HepG2 (cell line): ENCODE measurements around the gene NARF. TPM values are rescaled to one million over a fixed set of nuclear protein-coding genes. Genes with fewer than 3 reads are reported as not detected.
A peak's percentile ranks its signal among the peaks of the same experiment; 100 is the strongest.

ENCODE experiments used
- ATF1 ChIP-seq: IDR thresholded peaks from 2 replicates; pipeline ENCODE4 v1.6.1; 2016; ENCODE audit warnings: mild to moderate bottlenecking, control low read depth
- BRD4 ChIP-seq: sonication (generic); formaldehyde crosslinking; IDR thresholded peaks from 2 replicates; pipeline ENCODE4 v1.4.0; 2020; ENCODE audit warnings: missing genetic modification reagents
- CHCHD3 ChIP-seq: sonication (generic); formaldehyde crosslinking; IDR thresholded peaks from 2 replicates; pipeline ENCODE4 v1.8.0; 2022; ENCODE audit warnings: mild to moderate bottlenecking, missing genetic modification reagents, moderate library complexity
- FOXK2 ChIP-seq: fragments of 450-650 bp; IDR thresholded peaks from 2 replicates; pipeline ENCODE4 v1.6.1; 2016
- ISX ChIP-seq: sonication (generic); formaldehyde crosslinking; conservative IDR thresholded peaks from 2 replicates; pipeline ENCODE4 v1.5.0; 2020; ENCODE audit warnings: missing genetic modification reagents
- MAFF ChIP-seq: IDR thresholded peaks from 2 replicates; pipeline ENCODE4 v1.6.1; 2011; ENCODE audit warnings: low read depth, low read length, improper control_type of control experiment
- MATR3 ChIP-seq: sonication (generic); formaldehyde crosslinking; IDR thresholded peaks from 2 replicates; pipeline ENCODE4 v1.4.0; 2020; ENCODE audit warnings: missing genetic modification reagents
- MEF2D ChIP-seq: sonication (generic); formaldehyde crosslinking; IDR thresholded peaks from 2 replicates; pipeline ENCODE4 v1.5.1; 2020; ENCODE audit warnings: mild to moderate bottlenecking, missing genetic modification reagents
- MLLT10 ChIP-seq: sonication (generic); formaldehyde crosslinking; IDR thresholded peaks from 2 replicates; pipeline ENCODE4 v1.4.0; 2020; ENCODE audit warnings: missing genetic modification reagents
- NCOR1 ChIP-seq: fragments of 200-600 bp; sonication (generic); IDR thresholded peaks from 2 replicates; pipeline ENCODE4 v1.7.0; 2017; ENCODE audit warnings: antibody characterized with exemption, low read length, borderline replicate concordance
- PAF1 ChIP-seq: IDR thresholded peaks from 2 replicates; pipeline ENCODE4 v1.6.1; 2016; ENCODE audit warnings: missing genetic modification reagents, missing compliant biosample characterization
- POLR2A ChIP-seq, 2 experiments: IDR thresholded peaks; 2 replicates each; pipeline ENCODE4 v1.6.1; 2011; ENCODE audit warnings: low read depth in 2 of 2, low read length in 2 of 2, mild to moderate bottlenecking in 1 of 2, moderate library complexity in 1 of 2; ENCODE audit not compliant: insufficient read depth in 1 of 2
- RELA ChIP-seq: sonication (generic); formaldehyde crosslinking; IDR thresholded peaks from 2 replicates; pipeline ENCODE4 v1.4.0; 2020; ENCODE audit warnings: missing genetic modification reagents
- RFXAP ChIP-seq: sonication (generic); formaldehyde crosslinking; IDR thresholded peaks from 2 replicates; pipeline ENCODE4 v1.4.0; 2020; ENCODE audit warnings: missing genetic modification reagents, borderline replicate concordance
- SMAD3 ChIP-seq: sonication (generic); formaldehyde crosslinking; IDR thresholded peaks from 2 replicates; pipeline ENCODE4 v1.4.0; 2020; ENCODE audit warnings: missing genetic modification reagents
- SRY ChIP-seq: sonication (generic); formaldehyde crosslinking; IDR thresholded peaks from 2 replicates; pipeline ENCODE4 v1.8.0; 2022; ENCODE audit warnings: mild to moderate bottlenecking, missing genetic modification reagents
- TP53 ChIP-seq: sonication (generic); formaldehyde crosslinking; conservative IDR thresholded peaks from 2 replicates; pipeline ENCODE4 v1.4.0; 2020; ENCODE audit warnings: missing genetic modification reagents
- ZNF10 ChIP-seq: sonication (generic); formaldehyde crosslinking; IDR thresholded peaks from 2 replicates; pipeline ENCODE4 v1.4.0; 2020; ENCODE audit warnings: mild to moderate bottlenecking, low read depth, missing genetic modification reagents, borderline replicate concordance
- ZNF20 ChIP-seq: sonication (generic); formaldehyde crosslinking; IDR thresholded peaks from 2 replicates; pipeline ENCODE4 v1.4.0; 2020; ENCODE audit warnings: mild to moderate bottlenecking, moderate library complexity, missing genetic modification reagents
- ZNF343 ChIP-seq: sonication (generic); formaldehyde crosslinking; IDR thresholded peaks from 2 replicates; pipeline ENCODE4 v1.4.0; 2020; ENCODE audit warnings: mild to moderate bottlenecking, missing genetic modification reagents
- ZNF354B ChIP-seq: sonication (generic); formaldehyde crosslinking; IDR thresholded peaks from 2 replicates; pipeline ENCODE4 v1.8.0; 2022; ENCODE audit warnings: mild to moderate bottlenecking, missing genetic modification reagents
- ZNF382 ChIP-seq: sonication (generic); formaldehyde crosslinking; IDR thresholded peaks from 2 replicates; pipeline ENCODE4 v1.5.0; 2020; ENCODE audit warnings: missing genetic modification reagents, mild to moderate bottlenecking, borderline replicate concordance
- ZNF614 ChIP-seq: IDR thresholded peaks from 2 replicates; pipeline ENCODE4 v1.6.1; 2018; ENCODE audit warnings: missing biosample characterization, missing genetic modification reagents, inconsistent platforms, borderline replicate concordance
- ZNF629 ChIP-seq: sonication (generic); formaldehyde crosslinking; conservative IDR thresholded peaks from 2 replicates; pipeline ENCODE4 v1.5.0; 2020; ENCODE audit warnings: missing genetic modification reagents
- ZZZ3 ChIP-seq: sonication (generic); formaldehyde crosslinking; IDR thresholded peaks from 2 replicates; pipeline ENCODE4 v1.4.0; 2020; ENCODE audit warnings: missing genetic modification reagents, mild to moderate bottlenecking, borderline replicate concordance
- polyA plus RNA-seq, 8 experiments: library from polyadenylated mRNA; depleted of rRNA in 3 of 8; stranded (reverse) in 7 of 8; unstranded in 1 of 8; fragments of >200 nt; fragmentation: Illumina TruSeq in 4 of 8; extraction: Trizol in 4 of 8; gene quantifications; 2 replicates each; pipeline versions ENCODE4 v1.2.1 to v1.2.3, GENCODE V29; 2011 to 2016; ENCODE audit warnings: low read depth in 4 of 8, missing spikeins in 1 of 8, mixed read lengths in 1 of 8; ENCODE audit not compliant: insufficient read depth in 1 of 8
- total RNA-seq, 5 experiments: library from RNA; depleted of rRNA; stranded (reverse); fragments of >200 nt; fragmentation: Illumina TruSeq; extraction: Trizol; gene quantifications; 2 replicates each; pipeline ENCODE4 v1.2.3, GENCODE V29; 2016; ENCODE audit warnings: low read depth in 1 of 5
- TF ChIP-seq, protein P1 (sequence below): sonication (generic); formaldehyde crosslinking; IDR thresholded peaks from 2 replicates; pipeline ENCODE4 v1.4.0; 2020; ENCODE audit warnings: missing genetic modification reagents
- TF ChIP-seq, protein P2 (sequence below), 2 experiments: sonication (generic) in 1 of 2; formaldehyde crosslinking in 1 of 2; IDR thresholded peaks; 2 replicates each; pipeline versions ENCODE4 v1.4.0 to v1.6.1; 2016 to 2020; ENCODE audit warnings: borderline replicate concordance in 1 of 2, low read depth in 1 of 2, mild to moderate bottlenecking in 1 of 2, missing genetic modification reagents in 1 of 2

NARF gene
- total and polyA plus RNA-seq, 2 of the 13 experiments (the other 11 are each of a cell fraction or from before 2014, with no cell fraction given): 61.1 to 144 TPM

- TF ChIP-seq, protein P1, sequence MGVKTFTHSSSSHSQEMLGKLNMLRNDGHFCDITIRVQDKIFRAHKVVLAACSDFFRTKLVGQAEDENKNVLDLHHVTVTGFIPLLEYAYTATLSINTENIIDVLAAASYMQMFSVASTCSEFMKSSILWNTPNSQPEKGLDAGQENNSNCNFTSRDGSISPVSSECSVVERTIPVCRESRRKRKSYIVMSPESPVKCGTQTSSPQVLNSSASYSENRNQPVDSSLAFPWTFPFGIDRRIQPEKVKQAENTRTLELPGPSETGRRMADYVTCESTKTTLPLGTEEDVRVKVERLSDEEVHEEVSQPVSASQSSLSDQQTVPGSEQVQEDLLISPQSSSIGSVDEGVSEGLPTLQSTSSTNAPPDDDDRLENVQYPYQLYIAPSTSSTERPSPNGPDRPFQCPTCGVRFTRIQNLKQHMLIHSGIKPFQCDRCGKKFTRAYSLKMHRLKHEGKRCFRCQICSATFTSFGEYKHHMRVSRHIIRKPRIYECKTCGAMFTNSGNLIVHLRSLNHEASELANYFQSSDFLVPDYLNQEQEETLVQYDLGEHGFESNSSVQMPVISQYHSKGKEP (CRISPR knock-in tag): no peak
- TF ChIP-seq ISX (CRISPR knock-in tag) (no peak), SMAD3 (CRISPR knock-in tag) (peak; percentile 79; the same call in 1 of the 2 replicates), NCOR1 (no peak), ZNF20 (CRISPR knock-in tag) (no peak), ZZZ3 (CRISPR knock-in tag) (0 out of 2 replicates have a peak, but pooled peaks have one; percentile 55), SRY (CRISPR knock-in tag) (peak; percentile 95; the same call in 1 of the 2 replicates), ZNF354B (CRISPR knock-in tag) (0 out of 2 replicates have a peak, but pooled peaks have one; percentile 52), ATF1 (CRISPR knock-in tag) (no peak), ZNF10 (CRISPR knock-in tag) (no peak), MLLT10 (CRISPR knock-in tag) (0 out of 2 replicates have a peak, but pooled peaks have one; percentile 25), FOXK2 (no peak), ZNF382 (CRISPR knock-in tag) (no peak), BRD4 (no peak; the same call in 1 of the 2 replicates), PAF1 (CRISPR knock-in tag) (no peak), MAFF (no peak), ZNF614 (CRISPR knock-in tag) (peak; percentile 92; the same call in 1 of the 2 replicates), CHCHD3 (CRISPR knock-in tag) (0 out of 2 replicates have a peak, but pooled peaks have one; percentile 68), ZNF343 (peak; percentile 85; the same call in 1 of the 2 replicates), MATR3 (CRISPR knock-in tag) (no peak), RFXAP (CRISPR knock-in tag) (peak; percentile 83; the same call in 1 of the 2 replicates), ZNF629 (CRISPR knock-in tag) (peak; percentile 46; the same call in 1 of the 2 replicates), TP53 (CRISPR knock-in tag) (0 out of 2 replicates have a peak, but pooled peaks have one; percentile 19), MEF2D (peak; percentile 57), POLR2A (IDR thresholded peaks at IDR 0.05; ENCODE audit: insufficient read depth in 1 of 2, low read depth in 2 of 2, low read length in 2 of 2) (no peak), RELA (CRISPR knock-in tag) (0 out of 2 replicates have a peak, but pooled peaks have one; percentile 61)
- TF ChIP-seq, protein P2, sequence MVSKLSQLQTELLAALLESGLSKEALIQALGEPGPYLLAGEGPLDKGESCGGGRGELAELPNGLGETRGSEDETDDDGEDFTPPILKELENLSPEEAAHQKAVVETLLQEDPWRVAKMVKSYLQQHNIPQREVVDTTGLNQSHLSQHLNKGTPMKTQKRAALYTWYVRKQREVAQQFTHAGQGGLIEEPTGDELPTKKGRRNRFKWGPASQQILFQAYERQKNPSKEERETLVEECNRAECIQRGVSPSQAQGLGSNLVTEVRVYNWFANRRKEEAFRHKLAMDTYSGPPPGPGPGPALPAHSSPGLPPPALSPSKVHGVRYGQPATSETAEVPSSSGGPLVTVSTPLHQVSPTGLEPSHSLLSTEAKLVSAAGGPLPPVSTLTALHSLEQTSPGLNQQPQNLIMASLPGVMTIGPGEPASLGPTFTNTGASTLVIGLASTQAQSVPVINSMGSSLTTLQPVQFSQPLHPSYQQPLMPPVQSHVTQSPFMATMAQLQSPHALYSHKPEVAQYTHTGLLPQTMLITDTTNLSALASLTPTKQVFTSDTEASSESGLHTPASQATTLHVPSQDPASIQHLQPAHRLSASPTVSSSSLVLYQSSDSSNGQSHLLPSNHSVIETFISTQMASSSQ (IDR thresholded peaks at IDR 0.05; ENCODE audit: low read depth): no peak
- TF ChIP-seq, protein P2 (CRISPR knock-in tag; IDR thresholded peaks at IDR 0.05; ENCODE audit: borderline replicate concordance): peak; percentile 56; the same call in 1 of the 2 replicates
These were observed 45.3 kb downstream of the NARF start (continued) for GRCh38 chr17:82503728-82504308.
